Keratinocyte (primary cell): Measurements from ENCODE around the gene ATP6V0E2. TPM values are rescaled to one million over a fixed set of nuclear protein-coding genes. Genes with fewer than 3 reads are reported as not detected.

Experiments used
- DNase-seq: peaks from one replicate; pipeline ENCODE4 v3.0.0-alpha.2; 2011; ENCODE audit warnings: low read depth, missing footprints, low spot score
- FAIRE-seq: peaks from 2 replicates; lab custom pipeline; 2011; peaks lifted over from hg19 to GRCh38; lab: Jason Lieb, UNC
- H2AFZ ChIP-seq: 2 replicates; pipeline ENCODE4 v1.6.0; 2012; ENCODE audit warnings: low read length, control low read depth, inconsistent platforms; ENCODE audit not compliant: control insufficient read depth
- H3K27ac ChIP-seq: 2 replicates; pipeline ENCODE4 v1.5.1; 2011; ENCODE audit warnings: low read length; ENCODE audit not compliant: control insufficient read depth, insufficient read depth
- H3K27me3 ChIP-seq: 3 replicates; pipeline ENCODE4 v1.6.0; 2011; ENCODE audit warnings: low read length; ENCODE audit not compliant: control insufficient read depth, insufficient read depth; ENCODE audit errors: extremely low read depth
- H3K36me3 ChIP-seq, 2 experiments: 2 replicates in 1 of 2; 3 replicates in 1 of 2; pipeline ENCODE4 v1.5.1; 2011; ENCODE audit warnings: low read length in 2 of 2, mild to moderate bottlenecking in 1 of 2; ENCODE audit not compliant: control insufficient read depth in 2 of 2, insufficient read depth in 2 of 2; ENCODE audit errors: extremely low read depth in 1 of 2
- H3K4me1 ChIP-seq: 3 replicates; pipeline ENCODE4 v1.5.1; 2011; ENCODE audit warnings: low read length; ENCODE audit not compliant: control insufficient read depth, insufficient read depth; ENCODE audit errors: extremely low read depth
- H3K4me2 ChIP-seq: 3 replicates; pipeline ENCODE4 v1.6.0; 2011; ENCODE audit warnings: low read depth, low read length; ENCODE audit not compliant: control insufficient read depth, insufficient read depth; ENCODE audit errors: extremely low read depth
- H3K4me3 ChIP-seq, 3 experiments: fragments of 200-600 bp in 1 of 3; sonication (generic) in 1 of 3; 2 replicates in 2 of 3; 3 replicates in 1 of 3; pipeline ENCODE4 v1.5.1; 2011 to 2016; ENCODE audit warnings: low read length in 3 of 3, mild to moderate bottlenecking in 3 of 3, control low read depth in 2 of 3, inconsistent platforms in 1 of 3, low read depth in 1 of 3, mixed read lengths in 1 of 3, mixed run types in 1 of 3, moderate library complexity in 1 of 3; ENCODE audit not compliant: control insufficient read depth in 2 of 3, insufficient read depth in 2 of 3; ENCODE audit errors: extremely low read depth in 1 of 3
- H3K79me2 ChIP-seq: 2 replicates; pipeline ENCODE4 v1.6.0; 2012; ENCODE audit warnings: low read length; ENCODE audit not compliant: control insufficient read depth, insufficient read depth
- H3K9ac ChIP-seq: 3 replicates; pipeline ENCODE4 v1.6.0; 2011; ENCODE audit warnings: low read length; ENCODE audit not compliant: control insufficient read depth, insufficient read depth; ENCODE audit errors: extremely low read depth
- H3K9me1 ChIP-seq: 3 replicates; pipeline ENCODE4 v1.6.0; 2011; ENCODE audit warnings: low read length; ENCODE audit not compliant: control insufficient read depth, insufficient read depth; ENCODE audit errors: extremely low read depth
- H3K9me3 ChIP-seq: 2 replicates; pipeline ENCODE4 v1.5.1; 2012; ENCODE audit warnings: low read depth, low read length; ENCODE audit not compliant: control insufficient read depth
- H4K20me1 ChIP-seq: 3 replicates; pipeline ENCODE4 v1.6.0; 2011; ENCODE audit warnings: low read length; ENCODE audit not compliant: control insufficient read depth, insufficient read depth; ENCODE audit errors: extremely low read depth
- EZH2 ChIP-seq: IDR thresholded peaks from one replicate; pipeline ENCODE4 v1.6.1; 2012; ENCODE audit warnings: inconsistent platforms, mild to moderate bottlenecking, low read length, moderate library complexity
- dilution Hi-C: fragments of 300-500 bp; cut with MboI; formaldehyde crosslinking; loops from one replicate; pipeline ENCODE4 v1.7.0; 2020; ENCODE audit warnings: low sequenced_read_pairs; ENCODE audit not compliant: extremely low pct_ligation_motif_present
- polyA plus RNA-seq, 5 experiments: library from polyadenylated mRNA; depleted of rRNA in 3 of 5; stranded (reverse) in 3 of 5; stranded (forward) in 1 of 5; unstranded in 1 of 5; fragments of >200 nt; gene quantifications; 1 replicate in 1 of 5; 2 replicates in 3 of 5; 3 replicates in 1 of 5; pipeline versions ENCODE4 v1.2.1 to v1.2.3, GENCODE V29; 2011 to 2012; ENCODE audit warnings: missing spikeins in 2 of 5, low read depth in 1 of 5, low replicate concordance in 1 of 5
- TF ChIP-seq, protein P1 (sequence below), 3 experiments: IDR thresholded peaks in 1 of 3; conservative IDR thresholded peaks in 1 of 3; optimal IDR thresholded peaks in 1 of 3; 2 replicates in 2 of 3; 3 replicates in 1 of 3; pipeline versions ENCODE3 to v1.5.1; 2011; ENCODE audit warnings: low read length in 3 of 3, mild to moderate bottlenecking in 3 of 3, moderate library complexity in 2 of 3, control low read depth in 1 of 3, inconsistent platforms in 1 of 3; ENCODE audit not compliant: insufficient read depth in 2 of 3; ENCODE audit errors: extremely low read depth in 1 of 3

Gene ATP6V0E2
- polyA plus RNA-seq, 1 donor (not counting 4 experiments of a cell fraction or from before 2014, with no cell fraction given), result 5.0 TPM

- no peaks in the 10 kb centered on the region for H3K4me1 ChIP-seq
- no peaks in the 10 kb centered on the region for H3K9me3 ChIP-seq
- H3K4me2 ChIP-seq, result no peak overlapping the region
- no peaks in the 10 kb centered on the region for H3K27me3 ChIP-seq
- TF ChIP-seq EZH2, result no peak
- TF ChIP-seq, protein P1, sequence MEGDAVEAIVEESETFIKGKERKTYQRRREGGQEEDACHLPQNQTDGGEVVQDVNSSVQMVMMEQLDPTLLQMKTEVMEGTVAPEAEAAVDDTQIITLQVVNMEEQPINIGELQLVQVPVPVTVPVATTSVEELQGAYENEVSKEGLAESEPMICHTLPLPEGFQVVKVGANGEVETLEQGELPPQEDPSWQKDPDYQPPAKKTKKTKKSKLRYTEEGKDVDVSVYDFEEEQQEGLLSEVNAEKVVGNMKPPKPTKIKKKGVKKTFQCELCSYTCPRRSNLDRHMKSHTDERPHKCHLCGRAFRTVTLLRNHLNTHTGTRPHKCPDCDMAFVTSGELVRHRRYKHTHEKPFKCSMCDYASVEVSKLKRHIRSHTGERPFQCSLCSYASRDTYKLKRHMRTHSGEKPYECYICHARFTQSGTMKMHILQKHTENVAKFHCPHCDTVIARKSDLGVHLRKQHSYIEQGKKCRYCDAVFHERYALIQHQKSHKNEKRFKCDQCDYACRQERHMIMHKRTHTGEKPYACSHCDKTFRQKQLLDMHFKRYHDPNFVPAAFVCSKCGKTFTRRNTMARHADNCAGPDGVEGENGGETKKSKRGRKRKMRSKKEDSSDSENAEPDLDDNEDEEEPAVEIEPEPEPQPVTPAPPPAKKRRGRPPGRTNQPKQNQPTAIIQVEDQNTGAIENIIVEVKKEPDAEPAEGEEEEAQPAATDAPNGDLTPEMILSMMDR (optimal IDR thresholded peaks at IDR 0.05 in 1 of 3, IDR thresholded peaks at IDR 0.05 in 1 of 3, conservative IDR thresholded peaks at IDR 0.05 in 1 of 3; ENCODE audit: extremely low read depth in 1 of 3, insufficient read depth in 2 of 3, low read length in 3 of 3), result no peak
- no peaks in the 10 kb centered on the region for H4K20me1 ChIP-seq
- H3K9ac ChIP-seq, result no peak overlapping the region
- H3K9me1 ChIP-seq, result no peaks in the 10 kb centered on the region
- H3K36me3 ChIP-seq, result no peaks in the 10 kb centered on the region
- no peak overlapping the region for H2AFZ ChIP-seq
- FAIRE-seq, result no peak
- no peak overlapping the region for H3K27ac ChIP-seq
- DNase-seq, result no peak
- no peaks in the 10 kb centered on the region for H3K79me2 ChIP-seq
- dilution Hi-C loops, result no loop called here
- no peak overlapping the region for H3K4me3 ChIP-seq
Measured at GRCh38 chr7:149883048-149883438, 9.3 kb downstream of the ATP6V0E2 start.

GRCh38 chr7:149883452-149883861, 9.7 kb downstream of the ATP6V0E2 start:
- dilution Hi-C loops, result no loop called here
- no peak overlapping the region for H3K9ac ChIP-seq

More at GRCh38 chr7:149883452-149883861, 9.7 kb downstream of the ATP6V0E2 start:
- H2AFZ ChIP-seq, result no peak overlapping the region
- H3K27ac ChIP-seq, result no peak overlapping the region
- no peaks in the 10 kb centered on the region for H3K36me3 ChIP-seq
- DNase-seq, result no peak
- no peaks in the 10 kb centered on the region for H3K9me3 ChIP-seq
- no peaks in the 10 kb centered on the region for H3K27me3 ChIP-seq
- no peak for FAIRE-seq
- no peaks in the 10 kb centered on the region for H3K9me1 ChIP-seq
- no peaks in the 10 kb centered on the region for H3K4me1 ChIP-seq
- H3K4me3 ChIP-seq, result no peak overlapping the region
- TF ChIP-seq EZH2, result no peak
- TF ChIP-seq, protein P1 (optimal IDR thresholded peaks at IDR 0.05 in 1 of 3, IDR thresholded peaks at IDR 0.05 in 1 of 3, conservative IDR thresholded peaks at IDR 0.05 in 1 of 3; ENCODE audit: extremely low read depth in 1 of 3, insufficient read depth in 2 of 3, low read length in 3 of 3), result peak; percentile 52 to 77 (median 76)
- H4K20me1 ChIP-seq, result no peaks in the 10 kb centered on the region
- no peak overlapping the region for H3K4me2 ChIP-seq
- no peaks in the 10 kb centered on the region for H3K79me2 ChIP-seq
